GM21786 (cell line): ENCODE data around the gene PPP3R1.

ENCODE experiments used
- ATAC-seq: cut with Tn5 transposase; IDR thresholded peaks from one replicate; pipeline ENCODE4 v1.9.1; 2021; ENCODE audit not compliant: unreplicated experiment

The PPP3R1 gene

GRCh38 chr2:68263632-68264031 is 11.3 kb upstream of the PPP3R1 start:
- no peak for ATAC-seq

GRCh38 chr2:68258851-68259250 is 6.5 kb upstream of the PPP3R1 start:
- ATAC-seq, result no peak

GRCh38 chr2:68256093-68256450 is 3.7 kb upstream of the PPP3R1 start:
- no peak for ATAC-seq

GRCh38 chr2:68253219-68254068 is 1.1 kb upstream of the PPP3R1 start:
- ATAC-seq, result no peak

- ATAC-seq, result peak; percentile 3
Observed at GRCh38 chr2:68251855-68252399, 405 bp downstream of the PPP3R1 start.

GRCh38 chr2:68251187-68251854 is 1.0 kb downstream of the PPP3R1 start:
- peak; percentile 54 for ATAC-seq

- no peak for ATAC-seq
Observed at GRCh38 chr2:68250652-68251186, 1.6 kb downstream of the PPP3R1 start.

- ATAC-seq, result no peak
Observed at GRCh38 chr2:68250196-68250595, 2.1 kb downstream of the PPP3R1 start.

GRCh38 chr2:68248806-68249205 is 3.5 kb downstream of the PPP3R1 start:
- ATAC-seq, result no peak

- ATAC-seq, result no peak
Observed at GRCh38 chr2:68248361-68248760, 4.0 kb downstream of the PPP3R1 start.

- ATAC-seq, result no peak
Observed at GRCh38 chr2:68246396-68246795, 5.9 kb downstream of the PPP3R1 start.

GRCh38 chr2:68245672-68246071 is 6.7 kb downstream of the PPP3R1 start:
- ATAC-seq, result no peak

- no peak for ATAC-seq
Observed at GRCh38 chr2:68245066-68245465, 7.3 kb downstream of the PPP3R1 start.

- no peak for ATAC-seq
Observed at GRCh38 chr2:68244456-68244855, 7.9 kb downstream of the PPP3R1 start.

GRCh38 chr2:68241732-68242131 is 10.6 kb downstream of the PPP3R1 start:
- no peak for ATAC-seq

- ATAC-seq, result no peak
Observed at GRCh38 chr2:68240446-68240845, 11.9 kb downstream of the PPP3R1 start.

- ATAC-seq, result no peak
Observed at GRCh38 chr2:68238955-68239822, 13.1 kb downstream of the PPP3R1 start.

GRCh38 chr2:68237976-68238580 is 14.3 kb downstream of the PPP3R1 start:
- ATAC-seq, result no peak

GRCh38 chr2:68237404-68237803 is 14.9 kb downstream of the PPP3R1 start:
- no peak for ATAC-seq

- ATAC-seq, result no peak
Observed at GRCh38 chr2:68236876-68237275, 15.5 kb downstream of the PPP3R1 start.
